SK-N-SH (cell line): ENCODE results near the gene SNIP1. TPM values are rescaled to one million over a fixed set of nuclear protein-coding genes. Genes with fewer than 3 reads are reported as not detected.
"Not testable (repeated sequence)": the region's sequence is repeated elsewhere in the genome, so short reads cannot be mapped to it uniquely, and the experiment has no call there.

Experiments used
- CTCF ChIA-PET: fragments of 300-600, 350-600 bp; formaldehyde crosslinking; extraction: SDS; loops from one replicate; lab custom pipeline; 2021; lab: Yijun Ruan, JAX
- POLR2A ChIA-PET: fragments of 350-600 bp; sonication (Branson Sonifier 250); formaldehyde crosslinking; extraction: SDS; loops from one replicate; lab custom pipeline; 2020; ENCODE audit warnings: antibody characterized with exemption, inconsistent platforms; lab: Yijun Ruan, JAX
- DNase-seq: peaks from one replicate; pipeline ENCODE4 v3.0.0; 2012
- H2AFZ ChIP-seq: fragments of 200-600 bp; sonication (generic); 2 replicates; pipeline ENCODE4 v1.8.1; 2016; ENCODE audit warnings: antibody characterized with exemption, mild to moderate bottlenecking, low read depth
- H3F3A ChIP-seq: fragments of 200-600 bp; sonication (generic); replicated peaks from 2 replicates; pipeline ENCODE3; 2016; ENCODE audit warnings: antibody characterized with exemption, mild to moderate bottlenecking; ENCODE audit not compliant: insufficient read depth
- H3K27ac ChIP-seq, 2 experiments: fragments of 200-500 bp in 1 of 2; fragments of 200-600 bp in 1 of 2; sonication (Bioruptor generic) in 1 of 2; sonication (generic), shearing (Covaris generic) in 1 of 2; 2 replicates each; pipeline versions ENCODE4 v1.5.1 to v1.6.1; 2014 to 2016; ENCODE audit warnings: low read depth in 2 of 2, inconsistent platforms in 1 of 2, low read length in 1 of 2, mild to moderate bottlenecking in 1 of 2, mixed read lengths in 1 of 2
- H3K27me3 ChIP-seq: fragments of 200-600 bp; sonication (generic), shearing (Covaris generic); 2 replicates; pipeline ENCODE4 v1.6.1; 2016; ENCODE audit warnings: mixed run types; ENCODE audit not compliant: insufficient read depth
- H3K36me3 ChIP-seq, 2 experiments: fragments of 200-500 bp in 1 of 2; fragments of 200-600 bp in 1 of 2; sonication (Bioruptor generic) in 1 of 2; sonication (generic) in 1 of 2; replicated peaks in 1 of 2; 2 replicates each; pipeline versions ENCODE3 to v1.5.1; 2014 to 2016; ENCODE audit warnings: low read length in 1 of 2, mild to moderate bottlenecking in 1 of 2; ENCODE audit not compliant: insufficient read depth in 2 of 2, control insufficient read depth in 1 of 2
- H3K4me1 ChIP-seq, 2 experiments: fragments of 200-500 bp in 1 of 2; fragments of 200-600 bp in 1 of 2; sonication (Bioruptor generic) in 1 of 2; sonication (generic), shearing (Covaris generic) in 1 of 2; 2 replicates each; pipeline versions ENCODE4 v1.5.1 to v1.6.1; 2014 to 2016; ENCODE audit warnings: low read depth in 1 of 2, low read length in 1 of 2, mixed run types in 1 of 2; ENCODE audit not compliant: insufficient read depth in 2 of 2, control insufficient read depth in 1 of 2
- H3K4me2 ChIP-seq: fragments of 200-600 bp; sonication (generic), shearing (Covaris generic); 2 replicates; pipeline ENCODE4 v1.6.1; 2017; ENCODE audit warnings: mixed run types
- H3K4me3 ChIP-seq, 2 experiments: fragments of 200-500 bp in 1 of 2; fragments of 200-600 bp in 1 of 2; sonication (Bioruptor generic) in 1 of 2; sonication (generic), shearing (Covaris generic) in 1 of 2; 2 replicates each; pipeline versions ENCODE4 v1.5.1 to v1.8.1; 2014 to 2016; ENCODE audit warnings: low read depth in 2 of 2, inconsistent platforms in 1 of 2, low read length in 1 of 2, mild to moderate bottlenecking in 1 of 2, mixed read lengths in 1 of 2, moderate library complexity in 1 of 2
- H3K79me2 ChIP-seq: fragments of 200-600 bp; sonication (generic); 2 replicates; pipeline ENCODE4 v1.8.1; 2017; ENCODE audit warnings: mild to moderate bottlenecking; ENCODE audit not compliant: insufficient read depth
- H3K9ac ChIP-seq: fragments of 200-600 bp; sonication (generic); 2 replicates; pipeline ENCODE4 v1.6.1; 2017; ENCODE audit warnings: mixed run types
- H3K9me2 ChIP-seq: fragments of 200-600 bp; sonication (generic); 2 replicates; pipeline ENCODE4 v1.6.1; 2017; ENCODE audit warnings: mixed run types
- H3K9me3 ChIP-seq: fragments of 200-600 bp; sonication (generic); 2 replicates; pipeline ENCODE4 v1.6.1; 2017; ENCODE audit warnings: mixed run types, mild to moderate bottlenecking, moderate library complexity
- H4K20me1 ChIP-seq: fragments of 200-600 bp; sonication (generic); 2 replicates; pipeline ENCODE4 v1.6.1; 2017; ENCODE audit warnings: mild to moderate bottlenecking, mixed run types; ENCODE audit not compliant: insufficient read depth
- CTCF ChIP-seq: fragments of 200-600 bp; sonication (generic); IDR thresholded peaks from 2 replicates; pipeline ENCODE4 v1.6.1; 2017; ENCODE audit warnings: antibody characterized with exemption, mild to moderate bottlenecking, moderate library complexity
- RAD21 ChIP-seq: IDR thresholded peaks from 2 replicates; pipeline ENCODE4 v1.6.1; 2012; ENCODE audit warnings: mild to moderate bottlenecking, low read length
- RCOR1 ChIP-seq: fragments of 150-350 bp; IDR thresholded peaks from 2 replicates; pipeline ENCODE4 v1.6.1; 2017; ENCODE audit warnings: antibody characterized with exemption, low read length
- REST ChIP-seq: IDR thresholded peaks from 2 replicates; pipeline ENCODE4 v1.6.1; 2012; ENCODE audit warnings: mild to moderate bottlenecking, low read depth, low read length, moderate library complexity
- RFX5 ChIP-seq: IDR thresholded peaks from 2 replicates; pipeline ENCODE4 v1.6.1; 2012; ENCODE audit warnings: mild to moderate bottlenecking, improper control_type of control experiment, low read length
- USF2 ChIP-seq: fragments of 150-350 bp; IDR thresholded peaks from 2 replicates; pipeline ENCODE4 v1.6.1; 2017; ENCODE audit warnings: antibody characterized with exemption, low read length, low read depth, borderline replicate concordance
- WGBS: methylation state at CpG from one replicate; pipeline ENCODE4 v1.1.6; 2017; ENCODE audit warnings: low lambda C conversion rate; 5-methylcytosine and 5-hydroxymethylcytosine counted together
- polyA plus RNA-seq, 3 experiments: library from polyadenylated mRNA; depleted of rRNA; stranded (reverse); fragments of >200 nt; gene quantifications; 2 replicates each; pipeline ENCODE4 v1.2.3, GENCODE V29; 2012

SNIP1 gene
- polyA plus RNA-seq, 1 of the 3 experiments (the other 2 are of a cell fraction) = 10.2 TPM

GRCh38 chr1:37533317-37534093, 20.6 kb downstream of the SNIP1 start (continued):
- no peak for TF ChIP-seq USF2
- no peak for TF ChIP-seq RCOR1
- TF ChIP-seq CTCF = no peak
- no peak for TF ChIP-seq RAD21
- no peak for TF ChIP-seq RFX5
- TF ChIP-seq REST = no peak

GRCh38 chr1:37532418-37533156, 21.5 kb downstream of the SNIP1 start:
- H3K4me2 ChIP-seq, H3K4me1 ChIP-seq, H3K9ac ChIP-seq, H4K20me1 ChIP-seq, H2AFZ ChIP-seq, H3K4me3 ChIP-seq, DNase-seq, CTCF ChIA-PET, H3K27me3 ChIP-seq, H3K9me2 ChIP-seq, H3K9me3 ChIP-seq, H3K27ac ChIP-seq: not testable (repeated sequence)
- H3F3A ChIP-seq = peaks cover 27% of the 10 kb centered on the region
- WGBS = 86% methylated on average over 4 of the region's 4 CpGs
- POLR2A ChIA-PET = interaction anchor here (0.6 kb wide), 1 partner anchor 15 kb away, joined by 4 read pairs; no protein-coding TSS in a partner anchor
- H3K79me2 ChIP-seq = peaks cover 27% of the 10 kb centered on the region
- peaks cover 17 to 29% of the 10 kb centered on the region in 2 experiments for H3K36me3 ChIP-seq

GRCh38 chr1:37529888-37530287, 24.2 kb downstream of the SNIP1 start:
- H3K79me2 ChIP-seq, H2AFZ ChIP-seq, H3K4me3 ChIP-seq, H3K4me2 ChIP-seq, H3K27me3 ChIP-seq, H4K20me1 ChIP-seq, H3K36me3 ChIP-seq, H3K9ac ChIP-seq, CTCF ChIA-PET, H3K9me3 ChIP-seq, H3K9me2 ChIP-seq, H3K27ac ChIP-seq, DNase-seq, POLR2A ChIA-PET, H3K4me1 ChIP-seq: not testable (repeated sequence)
- WGBS = 100% methylated on average over 1 of the region's 1 CpG
- peaks cover 14% of the 10 kb centered on the region for H3F3A ChIP-seq
